Measurements from ENCODE around the gene RNF44.
"Not testable (repeated sequence)": the region's sequence is repeated elsewhere in the genome, so short reads cannot be mapped to it uniquely, and the experiment has no call there.

RNF44 gene

GRCh38 chr5:176557846-176558245, 20.6 kb upstream of the RNF44 start:
- CTCF ChIA-PET, result interaction anchor here (1.5 kb wide), 1 partner anchor 103 kb away, joined by 4 read pairs; no protein-coding TSS in a partner anchor
- no peak for TF ChIP-seq CTCF (IDR thresholded peaks at IDR 0.05; ENCODE audit: control extremely low read depth, extremely low read depth, low read depth, missing control alignments)
- POLR2A ChIA-PET, result no interaction called here
- no peak for DNase-seq (ENCODE audit: extremely low spot score)

- POLR2A ChIA-PET, result no interaction called here
- no peak for TF ChIP-seq CTCF (IDR thresholded peaks at IDR 0.05; ENCODE audit: control extremely low read depth, extremely low read depth, low read depth, missing control alignments)
- CTCF ChIA-PET, result interaction anchor here (2.1 kb wide), 1 partner anchor 11 kb away, joined by 8 read pairs; no protein-coding TSS in a partner anchor
- DNase-seq (ENCODE audit: extremely low spot score), result no peak
Measured at GRCh38 chr5:176553260-176554085, 16.3 kb upstream of the RNF44 start.

- ChIA-PET CTCF (no interaction called here), POLR2A (no interaction called here)
- no peak for DNase-seq (ENCODE audit: extremely low spot score)
- no peak for TF ChIP-seq CTCF (IDR thresholded peaks at IDR 0.05; ENCODE audit: control extremely low read depth, extremely low read depth, low read depth, missing control alignments)
Measured at GRCh38 chr5:176552332-176552869, 15.2 kb upstream of the RNF44 start.

- DNase-seq (ENCODE audit: extremely low spot score); POLR2A ChIA-PET: not testable (repeated sequence)
- CTCF ChIA-PET, result interaction anchor here (1.1 to 1.5 kb wide), 3 partner anchors 8 to 134 kb away, joined by 3 to 4 read pairs (median 3); partner anchors contain the start of genes CLTB and RNF44
Measured at GRCh38 chr5:176550937-176551336, 13.7 kb upstream of the RNF44 start.

- POLR2A ChIA-PET, result no interaction called here
- CTCF ChIA-PET, result interaction anchor here (1.1 to 2.4 kb wide), 4 partner anchors 8 to 133 kb away, joined by 3 to 15 read pairs (median 4); partner anchors contain the start of genes CLTB and RNF44
- DNase-seq (ENCODE audit: extremely low spot score), result no peak
- TF ChIP-seq CTCF (IDR thresholded peaks at IDR 0.05; ENCODE audit: control extremely low read depth, extremely low read depth, low read depth, missing control alignments), result no peak
Measured at GRCh38 chr5:176550275-176550831, 13.2 kb upstream of the RNF44 start.

- TF ChIP-seq CTCF (IDR thresholded peaks at IDR 0.05; ENCODE audit: control extremely low read depth, extremely low read depth, low read depth, missing control alignments), result no peak
- CTCF ChIA-PET, result interaction anchor here (2.4 kb wide), 1 partner anchor 24 kb away, joined by 15 read pairs; no protein-coding TSS in a partner anchor
- POLR2A ChIA-PET, result no interaction called here
- no peak for DNase-seq (ENCODE audit: extremely low spot score)
Measured at GRCh38 chr5:176549871-176550270, 12.7 kb upstream of the RNF44 start.
